ENCODE results near the gene PTPRN2.

DNA sequence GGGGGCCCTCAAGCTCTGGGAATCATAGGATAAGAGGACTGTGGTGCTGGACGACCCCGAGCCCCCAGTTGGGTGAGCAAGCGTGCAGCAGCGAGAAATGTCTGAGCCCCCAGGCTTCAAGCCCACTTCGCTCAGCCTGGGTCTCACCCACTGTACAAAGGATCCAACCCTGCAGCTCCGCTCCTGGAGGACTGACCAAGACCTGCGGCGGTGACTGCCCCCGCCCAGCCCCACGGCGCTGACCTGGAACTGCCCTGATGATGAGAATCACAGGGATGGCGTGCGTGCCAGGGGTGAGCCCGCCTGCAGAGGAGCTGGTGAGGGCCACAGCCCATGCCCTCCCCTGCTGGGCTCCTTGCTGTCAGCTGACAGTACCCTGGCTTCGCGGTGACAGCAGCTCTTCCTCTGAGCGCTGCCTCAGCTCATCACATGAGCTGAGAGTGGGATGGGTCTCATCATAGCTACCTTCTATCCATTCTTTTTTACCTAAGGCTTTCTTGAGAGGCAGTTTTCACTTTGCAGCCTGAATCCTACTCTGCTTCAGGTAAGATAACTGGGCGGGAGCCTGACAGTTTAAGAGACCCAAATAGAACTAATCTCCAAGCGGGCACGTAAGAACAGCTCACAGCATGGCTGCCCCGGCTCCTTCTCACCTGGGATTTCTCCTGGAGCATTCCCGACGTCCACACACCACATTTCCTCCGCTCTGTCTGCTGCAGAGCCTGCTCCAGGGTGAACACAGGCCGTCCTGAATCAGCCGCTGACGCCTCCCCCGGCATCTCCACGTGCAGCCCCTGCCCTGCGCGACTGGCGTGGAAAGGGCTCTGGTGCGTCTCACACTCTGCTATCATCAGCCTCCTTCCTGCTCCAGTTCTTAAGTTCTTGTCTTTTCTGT is 329.9 kb downstream of the PTPRN2 start:
- TF ChIP-seq, protein P1, sequence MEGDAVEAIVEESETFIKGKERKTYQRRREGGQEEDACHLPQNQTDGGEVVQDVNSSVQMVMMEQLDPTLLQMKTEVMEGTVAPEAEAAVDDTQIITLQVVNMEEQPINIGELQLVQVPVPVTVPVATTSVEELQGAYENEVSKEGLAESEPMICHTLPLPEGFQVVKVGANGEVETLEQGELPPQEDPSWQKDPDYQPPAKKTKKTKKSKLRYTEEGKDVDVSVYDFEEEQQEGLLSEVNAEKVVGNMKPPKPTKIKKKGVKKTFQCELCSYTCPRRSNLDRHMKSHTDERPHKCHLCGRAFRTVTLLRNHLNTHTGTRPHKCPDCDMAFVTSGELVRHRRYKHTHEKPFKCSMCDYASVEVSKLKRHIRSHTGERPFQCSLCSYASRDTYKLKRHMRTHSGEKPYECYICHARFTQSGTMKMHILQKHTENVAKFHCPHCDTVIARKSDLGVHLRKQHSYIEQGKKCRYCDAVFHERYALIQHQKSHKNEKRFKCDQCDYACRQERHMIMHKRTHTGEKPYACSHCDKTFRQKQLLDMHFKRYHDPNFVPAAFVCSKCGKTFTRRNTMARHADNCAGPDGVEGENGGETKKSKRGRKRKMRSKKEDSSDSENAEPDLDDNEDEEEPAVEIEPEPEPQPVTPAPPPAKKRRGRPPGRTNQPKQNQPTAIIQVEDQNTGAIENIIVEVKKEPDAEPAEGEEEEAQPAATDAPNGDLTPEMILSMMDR (conservative IDR thresholded peaks at IDR 0.05; ENCODE audit: low read depth, low read length) = no peak
- no peak for TF ChIP-seq EZH2 (IDR thresholded peaks at IDR 0.05; ENCODE audit: borderline replicate concordance, low read depth, low read length, poor library complexity, severe bottlenecking)

Data from A673 (cell line).